SU-DHL-6 (cell line): ENCODE results near the gene METAP1.

ENCODE experiments used
- EZH2phosphoT487 ChIP-seq: fragments of 200-600 bp; sonication (generic), shearing (Covaris generic); conservative IDR thresholded peaks from 2 replicates; pipeline ENCODE4 v1.6.1; 2018; ENCODE audit warnings: mild to moderate bottlenecking, antibody characterized with exemption, low read length, moderate library complexity, mixed read lengths
- TF ChIP-seq, protein P1 (sequence below): fragments of 200-600 bp; sonication (generic); IDR thresholded peaks from one replicate; pipeline ENCODE4 v1.5.1; 2017; ENCODE audit warnings: antibody characterized with exemption, mild to moderate bottlenecking, low read length, moderate library complexity; ENCODE audit not compliant: insufficient read depth, poor library complexity, severe bottlenecking

DNA sequence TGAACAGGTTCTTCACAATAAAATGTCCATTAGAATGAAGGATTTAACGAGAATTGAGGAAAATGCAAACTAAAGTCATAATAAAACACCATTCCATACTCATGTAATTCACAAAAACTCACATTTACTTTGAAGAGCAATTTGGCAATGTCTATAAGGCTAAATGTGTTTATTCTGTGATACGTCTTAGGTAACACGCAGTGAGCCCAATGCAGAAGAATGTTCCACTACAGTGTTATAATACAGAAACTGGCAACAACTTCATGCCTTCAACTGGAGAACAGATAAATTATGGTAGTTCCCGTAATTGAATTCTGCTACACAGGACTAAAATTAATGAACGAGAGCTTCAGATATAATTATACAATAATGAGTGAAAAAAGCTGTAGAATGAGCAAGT is 75.6 kb downstream of the METAP1 start:
- TF ChIP-seq, protein P1, sequence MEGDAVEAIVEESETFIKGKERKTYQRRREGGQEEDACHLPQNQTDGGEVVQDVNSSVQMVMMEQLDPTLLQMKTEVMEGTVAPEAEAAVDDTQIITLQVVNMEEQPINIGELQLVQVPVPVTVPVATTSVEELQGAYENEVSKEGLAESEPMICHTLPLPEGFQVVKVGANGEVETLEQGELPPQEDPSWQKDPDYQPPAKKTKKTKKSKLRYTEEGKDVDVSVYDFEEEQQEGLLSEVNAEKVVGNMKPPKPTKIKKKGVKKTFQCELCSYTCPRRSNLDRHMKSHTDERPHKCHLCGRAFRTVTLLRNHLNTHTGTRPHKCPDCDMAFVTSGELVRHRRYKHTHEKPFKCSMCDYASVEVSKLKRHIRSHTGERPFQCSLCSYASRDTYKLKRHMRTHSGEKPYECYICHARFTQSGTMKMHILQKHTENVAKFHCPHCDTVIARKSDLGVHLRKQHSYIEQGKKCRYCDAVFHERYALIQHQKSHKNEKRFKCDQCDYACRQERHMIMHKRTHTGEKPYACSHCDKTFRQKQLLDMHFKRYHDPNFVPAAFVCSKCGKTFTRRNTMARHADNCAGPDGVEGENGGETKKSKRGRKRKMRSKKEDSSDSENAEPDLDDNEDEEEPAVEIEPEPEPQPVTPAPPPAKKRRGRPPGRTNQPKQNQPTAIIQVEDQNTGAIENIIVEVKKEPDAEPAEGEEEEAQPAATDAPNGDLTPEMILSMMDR = no peak
- TF ChIP-seq EZH2phosphoT487 = no peak
